Activated T-cell treated with anti-CD3 and anti-CD28 coated beads, Interleukin-2, amount 50 U/mL, for 1 hour (primary cell): Measurements from ENCODE around the gene DDX17.
"Not testable (repeated sequence)": the region's sequence is repeated elsewhere in the genome, so short reads cannot be mapped to it uniquely, and the experiment has no call there.

Source experiments
- DNase-seq: peaks from one replicate; pipeline ENCODE4 v3.0.0-alpha.2; 2020

The DDX17 gene

DNA sequence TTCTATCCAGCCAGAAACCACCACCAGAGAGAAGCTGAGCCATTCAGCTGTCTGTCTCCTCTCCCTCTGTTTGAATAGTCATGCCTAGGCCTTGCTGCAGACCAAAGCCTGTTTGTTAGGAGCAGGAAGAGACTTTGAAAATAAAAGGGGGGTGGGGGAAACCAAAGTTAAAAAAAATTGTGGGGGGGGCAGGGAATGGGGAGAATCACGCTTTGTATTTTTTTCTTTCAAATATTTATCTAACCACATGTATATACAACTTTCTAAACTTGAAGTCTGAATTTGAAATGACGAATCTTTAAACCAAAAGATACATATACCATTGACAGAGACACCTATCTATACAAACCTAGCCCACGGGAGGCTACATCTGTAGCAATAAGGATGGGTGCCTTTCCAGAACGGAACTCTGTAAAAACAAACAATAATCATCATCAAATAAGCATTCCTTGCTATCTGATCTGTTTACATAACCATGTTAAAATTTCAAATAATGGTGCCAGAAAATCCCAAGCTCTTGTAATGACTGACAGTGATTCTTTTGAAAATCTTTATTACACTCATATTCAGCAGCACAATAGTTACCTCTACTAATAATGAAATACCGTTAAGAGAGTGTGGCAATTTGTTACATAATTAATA, 14.3 kb downstream of the DDX17 start:
- DNase-seq, result no peak

GRCh38 chr22:38490915-38491314, 15.2 kb downstream of the DDX17 start:
- DNase-seq, result no peak

DNA sequence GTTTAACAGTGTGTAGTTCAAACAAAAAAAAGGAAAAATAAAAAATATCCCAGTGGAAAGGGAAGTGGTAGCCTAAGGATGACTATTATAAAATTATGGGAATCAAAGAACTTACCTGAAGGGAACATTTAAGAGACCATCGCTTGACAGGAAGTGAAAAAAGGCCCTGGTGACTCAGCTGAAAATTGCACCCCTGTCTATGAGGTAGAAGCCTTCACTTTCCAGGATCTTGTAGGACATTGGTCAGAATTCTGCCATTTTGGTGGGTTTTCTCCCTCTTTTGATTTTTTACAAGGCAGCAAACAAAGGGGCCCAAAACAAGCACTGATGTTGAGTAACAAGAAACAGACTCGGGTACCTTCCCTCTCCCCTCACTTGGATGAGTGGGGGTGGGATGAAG, 15.6 kb downstream of the DDX17 start:
- DNase-seq, result no peak

GRCh38 chr22:38489561-38490145, 16.5 kb downstream of the DDX17 start:
- DNase-seq, result no peak

DNA sequence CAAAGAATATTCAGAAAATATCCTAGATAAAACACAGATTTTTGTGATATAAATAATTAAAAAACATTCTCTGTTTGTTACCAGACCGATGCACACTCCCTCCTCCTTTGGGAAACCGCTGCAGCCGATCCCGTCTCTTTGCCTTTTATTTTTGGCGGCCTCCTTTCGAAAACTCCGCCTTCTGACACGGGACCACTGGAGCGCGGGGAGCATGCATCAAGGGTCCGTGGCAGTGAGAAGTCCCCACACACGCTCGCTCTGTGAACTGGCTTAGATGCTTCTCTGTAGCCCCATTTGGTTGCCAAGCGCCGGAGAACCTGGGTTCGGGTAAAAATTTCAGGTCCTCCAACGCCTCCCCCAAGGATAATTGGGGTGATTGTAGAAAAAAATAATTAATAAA, 17.0 kb downstream of the DDX17 start:
- DNase-seq, result no peak

GRCh38 chr22:38487946-38488345, 18.2 kb downstream of the DDX17 start:
- DNase-seq, result no peak

- no peak for DNase-seq
These were observed 20.3 kb downstream of the DDX17 start for GRCh38 chr22:38485783-38486182.

DNA sequence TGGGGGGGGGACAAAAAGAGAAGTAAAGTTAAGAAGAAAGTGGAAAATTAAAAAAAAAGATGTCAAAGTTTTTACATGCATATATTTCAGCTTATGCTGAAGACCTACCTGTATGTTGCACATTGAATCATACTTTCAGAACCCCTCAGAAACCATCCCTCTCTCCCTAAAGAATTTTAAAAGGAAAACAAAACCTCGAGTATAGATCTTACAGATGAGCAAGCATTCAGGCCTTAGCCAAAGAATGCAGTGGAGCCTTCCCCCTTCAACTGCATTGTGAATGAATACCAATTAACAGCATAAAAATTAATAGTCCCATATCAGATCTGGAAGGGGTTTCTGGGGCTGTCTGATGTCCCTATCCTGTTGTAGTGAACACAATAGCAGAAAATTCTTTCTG, 21.9 kb downstream of the DDX17 start:
- DNase-seq, result no peak

- no peak for DNase-seq
These were observed 23.3 kb downstream of the DDX17 start for GRCh38 chr22:38482662-38483308.

- DNase-seq, result no peak
These were observed 24.2 kb downstream of the DDX17 start for GRCh38 chr22:38481871-38482332.

GRCh38 chr22:38481162-38481870, 24.8 kb downstream of the DDX17 start:
- DNase-seq, result no peak

DNA sequence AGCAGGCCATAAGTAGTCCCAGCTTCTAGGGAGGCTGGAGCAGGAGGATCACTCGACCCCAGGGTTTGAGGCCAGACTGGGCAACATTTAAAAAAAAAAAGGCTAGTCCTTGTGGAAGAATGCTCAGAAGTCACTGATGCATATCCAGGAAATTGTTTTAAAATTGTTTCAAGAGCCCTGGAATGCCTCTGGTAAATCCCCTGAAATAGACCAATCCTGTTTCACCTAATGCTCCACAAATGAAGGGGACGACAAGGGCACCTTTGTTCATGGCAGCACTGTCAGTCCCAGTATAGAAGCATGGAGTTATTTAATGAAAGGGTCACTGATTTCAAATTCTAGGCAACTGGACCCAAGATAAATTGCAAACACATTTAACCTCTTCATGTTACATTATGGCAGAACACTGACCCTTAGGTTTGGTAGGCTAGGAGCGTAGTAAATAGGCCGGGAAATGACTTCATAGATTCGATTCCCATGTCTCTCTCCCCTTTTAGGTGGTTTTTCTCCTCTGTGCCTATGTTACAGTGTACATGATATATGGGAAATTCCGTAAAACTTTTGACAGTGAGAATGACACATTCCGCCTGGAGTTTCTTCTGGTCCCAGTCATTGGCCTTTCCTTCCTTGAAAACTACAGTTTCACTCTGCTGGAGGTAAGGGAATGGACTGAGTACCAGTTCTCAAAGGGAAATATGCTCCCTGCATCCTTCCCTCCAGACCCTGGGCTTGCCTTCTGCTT, 26.8 kb downstream of the DDX17 start:
- no peak for DNase-seq

- DNase-seq, result no peak
These were observed 28.5 kb downstream of the DDX17 start for GRCh38 chr22:38477585-38477984.

DNA sequence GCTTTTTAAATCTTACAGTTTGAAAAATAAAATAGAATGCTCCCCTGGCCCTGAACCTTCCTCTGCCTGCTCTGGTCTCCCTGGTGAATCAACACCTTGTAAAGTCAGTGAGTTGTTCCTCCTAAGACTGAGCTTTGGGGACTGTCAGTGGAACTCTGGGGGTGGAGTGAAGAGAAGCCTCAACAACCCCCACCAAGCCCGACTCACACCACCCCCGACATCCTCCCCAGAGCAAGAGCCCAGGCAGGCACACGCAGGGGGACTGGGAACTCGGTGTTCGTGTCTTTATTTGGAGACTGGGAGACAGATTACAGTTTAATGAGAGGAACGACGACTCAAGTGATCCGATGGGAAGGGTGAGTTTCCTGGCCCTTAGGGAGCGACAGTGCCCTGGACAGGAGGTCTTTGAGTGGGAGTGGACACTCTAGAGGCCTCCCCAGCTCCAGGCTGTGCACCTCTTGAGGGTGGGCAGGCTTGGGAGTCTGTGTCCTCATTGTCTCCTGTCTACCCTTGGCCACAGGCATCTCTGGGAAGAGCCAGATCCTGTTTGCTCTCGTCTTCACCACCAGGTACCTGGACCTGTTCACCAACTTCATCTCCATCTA, 32.0 kb downstream of the DDX17 start:
- DNase-seq, result no peak

GRCh38 chr22:38471237-38471636, 34.9 kb downstream of the DDX17 start:
- no peak for DNase-seq

- DNase-seq, result not testable (repeated sequence)
These were observed 35.9 kb downstream of the DDX17 start for GRCh38 chr22:38470179-38470578.

DNA sequence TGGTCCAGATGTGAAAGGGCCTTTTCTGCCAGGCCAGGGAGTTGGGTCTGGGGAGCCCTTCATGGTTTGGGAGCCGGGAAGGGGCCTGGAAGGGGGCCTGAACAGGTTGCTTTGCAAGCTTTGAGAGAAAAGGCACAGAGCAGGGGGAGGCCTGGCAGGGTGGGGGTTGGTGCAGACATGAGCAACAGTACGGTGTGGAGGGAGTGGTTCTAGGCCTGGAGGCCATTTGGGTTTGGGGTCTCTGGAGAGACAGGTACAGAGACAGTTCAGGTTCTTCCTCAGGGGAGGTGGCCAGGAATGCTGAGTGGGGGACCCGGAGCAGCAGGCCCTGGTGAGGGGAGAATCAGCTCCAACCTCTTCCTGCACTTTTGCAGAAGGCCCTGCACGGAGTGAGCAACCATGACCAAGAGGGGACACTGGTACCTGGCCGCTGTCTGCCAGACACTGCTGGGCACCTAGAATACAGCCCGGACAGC, 36.8 kb downstream of the DDX17 start:
- no peak for DNase-seq

DNA sequence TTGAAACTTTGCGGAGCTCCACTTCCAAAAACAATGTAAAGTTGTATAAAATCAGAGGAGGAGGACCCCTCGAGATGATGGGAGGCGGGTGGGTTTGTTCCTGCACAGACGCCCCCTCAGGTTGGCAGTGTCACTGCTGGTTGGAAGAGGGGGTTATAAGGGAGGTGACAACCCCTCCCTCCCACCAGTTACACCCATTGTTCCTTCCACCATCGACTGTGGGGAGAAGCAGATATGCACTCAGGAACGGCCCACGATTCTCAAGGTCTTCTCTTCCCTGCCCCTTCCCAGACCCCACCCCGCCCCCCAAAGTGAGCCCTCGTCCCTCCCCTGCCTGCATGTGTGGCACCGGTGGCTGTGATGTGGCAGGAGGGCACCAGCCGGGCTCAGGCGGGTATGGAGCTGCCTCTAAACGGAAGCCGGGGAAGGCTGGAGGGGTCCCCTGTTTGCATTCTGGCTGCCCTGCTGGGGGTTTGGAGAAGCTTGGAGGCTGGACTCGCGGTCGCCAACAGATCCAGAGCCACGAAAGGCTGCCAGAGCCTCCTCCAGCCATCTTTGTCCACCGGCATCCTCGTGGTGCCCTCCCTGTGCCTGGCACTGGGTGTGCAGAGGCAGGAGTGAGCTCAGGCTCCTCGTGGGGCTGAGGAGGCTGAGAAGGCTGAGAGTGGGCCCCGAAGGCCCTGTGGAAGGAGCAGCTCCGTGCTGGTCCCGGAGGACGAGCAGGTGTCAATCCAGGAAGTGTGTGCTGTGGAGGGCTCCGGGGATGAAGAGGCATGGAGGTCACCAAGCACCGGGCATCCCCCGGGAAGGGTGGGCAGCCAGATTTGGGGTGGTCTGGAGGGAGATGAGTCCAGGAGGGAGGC, 37.4 kb downstream of the DDX17 start:
- no peak for DNase-seq

GRCh38 chr22:38467904-38468442, 38.1 kb downstream of the DDX17 start, which contains the start of gene KDELR3:
TSS of gene KDELR3 (plus strand) at chr22:38468096. CDS start at chr22:38468234, 138 bp downstream.
- peak; percentile 49 for DNase-seq

GRCh38 chr22:38467438-38467903, 38.6 kb downstream of the DDX17 start:
- no peak for DNase-seq
